Measurements from ENCODE around the gene NDUFAF3. TPM values are rescaled to one million over a fixed set of nuclear protein-coding genes. Genes with fewer than 3 reads are reported as not detected.
"Not testable (repeated sequence)": the region's sequence is repeated elsewhere in the genome, so short reads cannot be mapped to it uniquely, and the experiment has no call there.

The NDUFAF3 gene
- total and polyA plus RNA-seq, 2 of the 4 experiments (the other 2 are of a cell fraction) = 26.5 to 112 TPM

GRCh38 chr3:49007771-49008528 is 14.0 kb upstream of the NDUFAF3 start:
- H3K27ac ChIP-seq (ENCODE audit: insufficient read depth, low read length) = peak overlapping the region; percentile 99
- BruUV-seq (replicated peaks) = no TSS peak
- H3K18ac ChIP-seq (ENCODE audit: low read depth, low read length) = peak overlapping the region; percentile 94; the same call in 1 of the 2 replicates
- no peaks in the 10 kb centered on the region for H3K27me3 ChIP-seq (ENCODE audit: control insufficient read depth, insufficient read depth, low read length)
- ATAC-seq (ENCODE audit: low read depth) (peak; percentile 82), DNase-seq (peak; percentile 71)
- H4K20me1 ChIP-seq (ENCODE audit: insufficient read depth, low read length) = peaks cover 36% of the 10 kb centered on the region
- peak overlapping the region; percentile 99 for H3K4ac ChIP-seq (ENCODE audit: low read depth, low read length)
- H4K5ac ChIP-seq (ENCODE audit: low read depth, low read length) = peak overlapping the region; percentile 97
- WGBS, 2 experiments (ENCODE audit: extremely low coverage in 2 of 2, insufficient read length in 1 of 2) = 45% methylated on average over 10 of the region's 41 CpGs; no CpG with 5 or more reads in 1 of the 2 experiments
- peak overlapping the region; percentile 99 for H3K14ac ChIP-seq (replicated peaks; ENCODE audit: low read depth, low read length)
- H4K91ac ChIP-seq (ENCODE audit: insufficient read depth, low read depth, low read length) = peak overlapping the region; percentile 99
- peaks cover 18% of the 10 kb centered on the region for H3K36me3 ChIP-seq (ENCODE audit: control insufficient read depth, insufficient read depth, low read length)
- peak overlapping the region; percentile 92 for H3K4me2 ChIP-seq (ENCODE audit: low read depth, low read length)
- intact Hi-C loops (cut with micrococcal nuclease) (loop anchor here (2.0 kb wide), 1 partner anchor 19 kb away; no protein-coding TSS in a partner anchor), in situ Hi-C loops (cut with MboI; ENCODE audit: low sequenced_read_pairs) (no loop called here), dilution Hi-C loops (cut with HindIII; ENCODE audit: low sequenced_read_pairs, unreplicated experiment) (no loop called here)
- H2BK15ac ChIP-seq (ENCODE audit: low read depth, low read length) = no peak overlapping the region; the same call in 1 of the 3 replicates
- ChIA-PET POLR2A (ENCODE audit: unreplicated experiment) (interaction anchor here (0.5 to 2.5 kb wide), 4 partner anchors 10 to 51 kb away, joined by 3 to 13 read pairs (median 8); partner anchors contain the start of genes DALRD3 and P4HTM), CTCF (interaction anchor here (0.9 to 1.5 kb wide), 4 partner anchors 10 to 86 kb away, joined by 3 to 10 read pairs (median 4); partner anchors contain the start of gene QRICH1)
- H2AFZ ChIP-seq (replicated peaks; ENCODE audit: low read length, poor library complexity) = peak overlapping the region; percentile 95
- no peak overlapping the region for H2BK20ac ChIP-seq (ENCODE audit: low read depth, low read length)
- H2BK5ac ChIP-seq (ENCODE audit: low read depth, low read length, poor library complexity, severe bottlenecking) = peak overlapping the region; percentile 95
- H3K56ac ChIP-seq (ENCODE audit: extremely low read depth, insufficient read depth, low read length) = no peak overlapping the region
- peak overlapping the region; percentile 91; the same call in 1 of the 2 replicates for H3K23ac ChIP-seq (ENCODE audit: low read depth, low read length)
- peaks cover 13% of the 10 kb centered on the region for H3K4me1 ChIP-seq (ENCODE audit: control insufficient read depth, insufficient read depth, low read length)
- peak overlapping the region; percentile 98 for H2AK5ac ChIP-seq (ENCODE audit: low read depth, low read length)
- peak overlapping the region; percentile 99 for H3K9ac ChIP-seq (ENCODE audit: low read depth, low read length)
- peak overlapping the region; percentile 87 for H3K4me3 ChIP-seq (ENCODE audit: insufficient read depth, low read depth, low read length)
- H3K9me1 ChIP-seq (ENCODE audit: insufficient read depth, low read length) = peaks cover 26% of the 10 kb centered on the region
- peaks cover 0 to 58% of the 10 kb centered on the region in 2 experiments; a peak in 2 of 4 replicates for H3K79me1 ChIP-seq (ENCODE audit: low read depth in 1 of 2, low read length in 2 of 2)
- H3K9me3 ChIP-seq (ENCODE audit: control insufficient read depth, insufficient read depth, low read length) = no peaks in the 10 kb centered on the region
- TF ChIP-seq CEBPB (IDR thresholded peaks at IDR 0.05; ENCODE audit: low read depth, low read length) = no peak
- TF ChIP-seq MAZ (IDR thresholded peaks at IDR 0.05; ENCODE audit: borderline replicate concordance, low read depth, low read length) = peak; percentile 84
- TF ChIP-seq POLR2A (IDR thresholded peaks at IDR 0.05; ENCODE audit: low read depth, low read length) = no peak
- no peak for TF ChIP-seq MXI1 (IDR thresholded peaks at IDR 0.05; ENCODE audit: borderline replicate concordance, low read depth, low read length)
- H2AK9ac ChIP-seq (replicated peaks; ENCODE audit: low read depth, low read length, poor library complexity) = peak overlapping the region; percentile 99
- peak overlapping the region; percentile 69; the same call in 1 of the 2 replicates for H2BK120ac ChIP-seq (ENCODE audit: low read depth, low read length)
- H4K8ac ChIP-seq (ENCODE audit: low read depth in 2 of 2, low read length in 2 of 2) = peak overlapping the region; percentile 98

GRCh38 chr3:49008627-49009026 is 13.3 kb upstream of the NDUFAF3 start:
- in situ Hi-C loops (cut with MboI; ENCODE audit: low sequenced_read_pairs); dilution Hi-C loops (cut with HindIII; ENCODE audit: low sequenced_read_pairs, unreplicated experiment); H2BK5ac ChIP-seq (ENCODE audit: low read depth, low read length, poor library complexity, severe bottlenecking); H2AFZ ChIP-seq (replicated peaks; ENCODE audit: low read length, poor library complexity); H3K18ac ChIP-seq (ENCODE audit: low read depth, low read length); H4K91ac ChIP-seq (ENCODE audit: insufficient read depth, low read depth, low read length); H2BK15ac ChIP-seq (ENCODE audit: low read depth, low read length); ATAC-seq (ENCODE audit: low read depth); H4K5ac ChIP-seq (ENCODE audit: low read depth, low read length); H2BK120ac ChIP-seq (ENCODE audit: low read depth, low read length); H3K9me3 ChIP-seq (ENCODE audit: control insufficient read depth, insufficient read depth, low read length); H3K56ac ChIP-seq (ENCODE audit: extremely low read depth, insufficient read depth, low read length); H3K27ac ChIP-seq (ENCODE audit: insufficient read depth, low read length); BruUV-seq (replicated peaks); H2BK20ac ChIP-seq (ENCODE audit: low read depth, low read length); H3K9ac ChIP-seq (ENCODE audit: low read depth, low read length); CTCF ChIA-PET; H4K8ac ChIP-seq (ENCODE audit: low read depth in 2 of 2, low read length in 2 of 2); intact Hi-C loops (cut with micrococcal nuclease); DNase-seq; H3K27me3 ChIP-seq (ENCODE audit: control insufficient read depth, insufficient read depth, low read length): not testable (repeated sequence)
- Histone ChIP-seq H3K4me2 (ENCODE audit: low read depth, low read length) (peak overlapping the region; percentile 92), H3K79me1 (ENCODE audit: low read depth in 1 of 2, low read length in 2 of 2) (peaks cover 4 to 64% of the 10 kb centered on the region in 2 experiments; a peak in 2 of 4 replicates), H3K4me1 (ENCODE audit: control insufficient read depth, insufficient read depth, low read length) (peaks cover 13% of the 10 kb centered on the region), H3K23ac (ENCODE audit: low read depth, low read length) (peak overlapping the region; percentile 21; the same call in 1 of the 2 replicates), H3K14ac (replicated peaks; ENCODE audit: low read depth, low read length) (0 out of 2 replicates have a peak overlapping the region, but pooled peaks have one; percentile 12), H3K9me1 (ENCODE audit: insufficient read depth, low read length) (peaks cover 26% of the 10 kb centered on the region), H3K4me3 (ENCODE audit: insufficient read depth, low read depth, low read length) (peak overlapping the region; percentile 87), H2AK9ac (replicated peaks; ENCODE audit: low read depth, low read length, poor library complexity) (peak overlapping the region; percentile 99), H4K20me1 (ENCODE audit: insufficient read depth, low read length) (peaks cover 43% of the 10 kb centered on the region), H3K36me3 (ENCODE audit: control insufficient read depth, insufficient read depth, low read length) (peaks cover 24% of the 10 kb centered on the region), H2AK5ac (ENCODE audit: low read depth, low read length) (0 out of 2 replicates have a peak overlapping the region, but pooled peaks have one; percentile 94), H3K4ac (ENCODE audit: low read depth, low read length) (0 out of 2 replicates have a peak overlapping the region, but pooled peaks have one; percentile 5)
- POLR2A ChIA-PET (ENCODE audit: unreplicated experiment) = interaction anchor here (0.6 to 2.5 kb wide), 3 partner anchors 9 to 420 kb away, joined by 4 to 13 read pairs (median 6); partner anchors contain the start of gene DALRD3
- no CpG with 5 or more reads among the region's 5 CpGs for WGBS, 2 experiments (ENCODE audit: extremely low coverage in 2 of 2, insufficient read length in 1 of 2)

All from IMR-90 (cell line).